OCI-LY3 (cell line): ENCODE measurements around the gene DOCK1.

ENCODE experiments used
- H2AFZ ChIP-seq: fragments of 200-600, 300-600 bp; shearing (Covaris generic); 2 replicates; pipeline ENCODE4 v1.6.0; 2014; ENCODE audit warnings: antibody characterized with exemption, low read depth, low read length
- H3K27ac ChIP-seq: fragments of 200-600, 300-600 bp; sonication (generic); 2 replicates; pipeline ENCODE4 v1.5.1; 2014; ENCODE audit warnings: mild to moderate bottlenecking, low read length, moderate library complexity, mixed read lengths
- H3K27me3 ChIP-seq: fragments of 200-600, 300-600 bp; sonication (generic); 2 replicates; pipeline ENCODE4 v1.6.1; 2014; ENCODE audit warnings: low read depth, low read length, mixed read lengths
- H3K36me3 ChIP-seq: fragments of 200-600, 300-600 bp; sonication (generic); replicated peaks from 2 replicates; pipeline ENCODE3; 2014; ENCODE audit warnings: low read depth, low read length, mixed read lengths
- H3K4me1 ChIP-seq: fragments of 300-600, 200-600 bp; sonication (generic); 2 replicates; pipeline ENCODE4 v1.6.1; 2014; ENCODE audit warnings: low read length, mixed read lengths
- H3K4me2 ChIP-seq: fragments of 200-600, 300-600 bp; sonication (generic); 2 replicates; pipeline ENCODE4 v1.6.1; 2014; ENCODE audit warnings: low read length, mixed read lengths
- H3K4me3 ChIP-seq: fragments of 300-600, 200-600 bp; sonication (generic); 2 replicates; pipeline ENCODE4 v1.5.1; 2014; ENCODE audit warnings: antibody characterized with exemption, mild to moderate bottlenecking, low read length, moderate library complexity
- H3K79me2 ChIP-seq: fragments of 300-600, 200-600 bp; shearing (Covaris generic); 2 replicates; pipeline ENCODE4 v1.6.1; 2014; ENCODE audit warnings: mild to moderate bottlenecking, low read length, mixed read lengths
- H3K9ac ChIP-seq: fragments of 300-600, 200-600 bp; shearing (Covaris generic); 2 replicates; pipeline ENCODE4 v1.6.0; 2014; ENCODE audit warnings: mild to moderate bottlenecking, low read length, moderate library complexity
- H3K9me3 ChIP-seq: fragments of 200-600, 300-600 bp; shearing (Covaris generic); 2 replicates; pipeline ENCODE4 v1.6.1; 2014; ENCODE audit warnings: low read length, mixed read lengths; ENCODE audit not compliant: insufficient read depth
- H4K20me1 ChIP-seq: fragments of 200-600, 300-600 bp; sonication (generic); 2 replicates; pipeline ENCODE4 v1.6.1; 2016; ENCODE audit warnings: low read length, mixed read lengths; ENCODE audit not compliant: insufficient read depth
- EZH2phosphoT487 ChIP-seq: fragments of 200-600 bp; shearing (Covaris generic); IDR thresholded peaks from 2 replicates; pipeline ENCODE4 v1.6.1; 2018; ENCODE audit warnings: antibody characterized with exemption, mixed run types, low read depth
- TF ChIP-seq, protein P1 (sequence below): fragments of 200-600, 300-600 bp; sonication (generic); IDR thresholded peaks from 2 replicates; pipeline ENCODE4 v1.5.1; 2014; ENCODE audit warnings: antibody characterized with exemption, low read length, low read depth

DOCK1 gene

DNA sequence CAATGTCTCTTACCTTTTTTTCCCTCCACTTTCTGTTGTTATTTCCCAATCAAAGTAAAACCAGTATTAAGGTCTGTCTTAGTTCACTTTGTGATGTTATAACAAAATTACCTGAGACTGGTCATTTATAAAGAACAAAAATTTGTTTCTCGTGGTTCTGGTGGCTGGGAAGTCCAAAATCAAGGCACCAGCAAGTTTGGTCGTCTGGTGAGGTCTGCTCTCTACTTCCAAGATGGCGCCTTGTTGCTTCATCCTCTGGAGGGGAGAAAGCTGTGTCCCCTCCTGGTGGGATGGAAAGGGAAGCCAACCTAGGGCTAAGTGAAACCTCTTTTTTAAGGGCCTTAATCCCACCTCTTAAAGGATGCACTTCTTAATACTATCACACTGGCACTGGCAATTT, 313.4 kb downstream of the DOCK1 start:
- Histone ChIP-seq H3K4me3 (no peak overlapping the region), H3K4me1 (no peaks in the 10 kb centered on the region), H3K27ac (no peak overlapping the region), H4K20me1 (no peaks in the 10 kb centered on the region), H3K9ac (no peak overlapping the region), H3K27me3 (no peaks in the 10 kb centered on the region), H3K4me2 (no peak overlapping the region), H3K36me3 (no peaks in the 10 kb centered on the region), H2AFZ (no peak overlapping the region), H3K9me3 (no peaks in the 10 kb centered on the region), H3K79me2 (no peaks in the 10 kb centered on the region)
- TF ChIP-seq, protein P1, sequence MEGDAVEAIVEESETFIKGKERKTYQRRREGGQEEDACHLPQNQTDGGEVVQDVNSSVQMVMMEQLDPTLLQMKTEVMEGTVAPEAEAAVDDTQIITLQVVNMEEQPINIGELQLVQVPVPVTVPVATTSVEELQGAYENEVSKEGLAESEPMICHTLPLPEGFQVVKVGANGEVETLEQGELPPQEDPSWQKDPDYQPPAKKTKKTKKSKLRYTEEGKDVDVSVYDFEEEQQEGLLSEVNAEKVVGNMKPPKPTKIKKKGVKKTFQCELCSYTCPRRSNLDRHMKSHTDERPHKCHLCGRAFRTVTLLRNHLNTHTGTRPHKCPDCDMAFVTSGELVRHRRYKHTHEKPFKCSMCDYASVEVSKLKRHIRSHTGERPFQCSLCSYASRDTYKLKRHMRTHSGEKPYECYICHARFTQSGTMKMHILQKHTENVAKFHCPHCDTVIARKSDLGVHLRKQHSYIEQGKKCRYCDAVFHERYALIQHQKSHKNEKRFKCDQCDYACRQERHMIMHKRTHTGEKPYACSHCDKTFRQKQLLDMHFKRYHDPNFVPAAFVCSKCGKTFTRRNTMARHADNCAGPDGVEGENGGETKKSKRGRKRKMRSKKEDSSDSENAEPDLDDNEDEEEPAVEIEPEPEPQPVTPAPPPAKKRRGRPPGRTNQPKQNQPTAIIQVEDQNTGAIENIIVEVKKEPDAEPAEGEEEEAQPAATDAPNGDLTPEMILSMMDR, result no peak
- TF ChIP-seq EZH2phosphoT487, result no peak

DNA sequence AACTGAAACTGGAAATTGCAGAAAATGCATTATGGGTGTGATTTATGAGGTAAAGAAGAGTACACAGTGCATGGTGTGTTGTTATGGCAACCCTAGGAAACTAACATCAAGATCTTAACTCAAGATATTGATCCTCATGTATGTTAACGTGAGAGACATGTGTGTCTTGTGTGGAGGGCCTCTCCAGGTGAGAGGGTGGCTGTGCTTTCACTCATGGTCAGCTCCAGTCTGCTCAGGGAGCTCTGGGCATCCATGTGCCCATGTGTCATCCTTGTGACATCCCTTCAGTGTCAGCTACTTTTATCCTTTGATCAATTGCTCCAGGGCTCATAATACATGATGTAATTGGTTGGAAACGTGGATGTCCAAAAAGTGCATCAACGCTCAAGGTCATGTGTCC, 316.1 kb downstream of the DOCK1 start:
- H3K4me2 ChIP-seq, result no peak overlapping the region
- H3K9ac ChIP-seq, result no peak overlapping the region
- H3K27me3 ChIP-seq, result no peaks in the 10 kb centered on the region
- H3K9me3 ChIP-seq, result no peaks in the 10 kb centered on the region
- H3K4me1 ChIP-seq, result no peaks in the 10 kb centered on the region
- no peak overlapping the region for H3K4me3 ChIP-seq
- TF ChIP-seq, protein P1, result no peak
- TF ChIP-seq EZH2phosphoT487, result no peak
- no peak overlapping the region for H2AFZ ChIP-seq
- H3K27ac ChIP-seq, result no peak overlapping the region
- no peaks in the 10 kb centered on the region for H3K36me3 ChIP-seq
- no peaks in the 10 kb centered on the region for H4K20me1 ChIP-seq
- no peaks in the 10 kb centered on the region for H3K79me2 ChIP-seq

DNA sequence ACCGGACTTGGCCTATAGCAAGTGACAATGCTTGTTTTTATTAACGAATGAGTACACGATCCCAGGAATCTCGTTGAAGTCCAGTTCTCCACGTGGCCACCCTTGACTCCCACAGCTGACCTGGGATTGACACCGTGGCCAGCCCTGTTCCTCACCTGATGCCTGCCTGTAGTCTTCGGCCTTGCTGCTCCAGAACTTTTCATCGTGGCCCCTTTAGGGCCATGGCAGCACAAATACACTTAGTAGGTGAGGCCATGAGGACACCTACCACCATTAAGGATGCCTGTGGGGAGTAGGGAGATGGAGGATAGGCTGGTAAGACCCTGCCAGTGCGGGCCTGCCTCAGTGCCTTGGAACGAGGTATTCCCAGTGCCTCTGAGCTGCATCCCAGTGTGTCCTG, 321.8 kb downstream of the DOCK1 start:
- no peaks in the 10 kb centered on the region for H3K79me2 ChIP-seq
- TF ChIP-seq EZH2phosphoT487, result no peak
- TF ChIP-seq, protein P1, result no peak
- H4K20me1 ChIP-seq, result no peaks in the 10 kb centered on the region
- H3K27me3 ChIP-seq, result no peaks in the 10 kb centered on the region
- no peak overlapping the region for H3K4me2 ChIP-seq
- H3K9ac ChIP-seq, result no peak overlapping the region
- no peak overlapping the region for H3K27ac ChIP-seq
- H3K4me3 ChIP-seq, result no peak overlapping the region
- H2AFZ ChIP-seq, result no peak overlapping the region
- H3K4me1 ChIP-seq, result no peaks in the 10 kb centered on the region
- no peaks in the 10 kb centered on the region for H3K9me3 ChIP-seq
- H3K36me3 ChIP-seq, result no peaks in the 10 kb centered on the region

DNA sequence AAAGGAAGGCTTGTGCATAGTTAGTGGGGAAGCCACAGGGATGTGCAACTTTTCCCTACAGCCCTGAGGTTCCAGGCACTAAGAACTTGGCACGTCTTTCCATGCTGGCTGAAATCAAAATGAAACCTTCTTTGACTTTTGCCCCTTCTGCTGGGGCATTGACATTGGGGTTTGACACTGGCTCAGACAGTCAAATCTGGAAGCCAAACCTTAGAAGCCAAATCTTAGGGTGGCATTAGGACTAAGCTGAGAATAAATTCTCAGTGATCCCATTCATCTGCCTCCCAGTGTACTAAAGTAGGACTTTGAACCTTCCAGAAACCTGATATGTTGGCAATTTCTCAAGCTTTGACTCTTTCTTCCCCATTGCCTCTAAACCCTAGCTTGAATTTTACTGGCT, 322.4 kb downstream of the DOCK1 start:
- Histone ChIP-seq H3K4me3 (no peak overlapping the region), H3K27me3 (no peaks in the 10 kb centered on the region), H3K27ac (no peak overlapping the region), H3K79me2 (no peaks in the 10 kb centered on the region), H3K4me2 (no peak overlapping the region), H4K20me1 (no peaks in the 10 kb centered on the region), H3K9ac (no peak overlapping the region), H3K9me3 (no peaks in the 10 kb centered on the region), H3K4me1 (no peaks in the 10 kb centered on the region), H2AFZ (no peak overlapping the region), H3K36me3 (no peaks in the 10 kb centered on the region)
- TF ChIP-seq, protein P1, result no peak
- TF ChIP-seq EZH2phosphoT487, result no peak
